HCT116 (cell line): ENCODE data around the gene SH3BP4.

Experiments used
- ATF3 ChIP-seq: IDR thresholded peaks from 2 replicates; pipeline ENCODE4 v1.6.1; 2012
- CTCF ChIP-seq, 3 experiments: fragments of 200-600 bp in 1 of 3; sonication (generic) in 1 of 3; IDR thresholded peaks in 2 of 3; conservative IDR thresholded peaks in 1 of 3; 2 replicates each; pipeline ENCODE4 v1.5.1; 2012 to 2017; ENCODE audit warnings: low read depth in 2 of 3, low read length in 2 of 3, antibody characterized with exemption in 1 of 3, borderline replicate concordance in 1 of 3, control low read depth in 1 of 3, mild to moderate bottlenecking in 1 of 3, mixed read lengths in 1 of 3, mixed run types in 1 of 3, moderate library complexity in 1 of 3; ENCODE audit not compliant: insufficient read depth in 1 of 3
- ELF1 ChIP-seq: IDR thresholded peaks from 2 replicates; pipeline ENCODE4 v1.6.1; 2012; ENCODE audit warnings: low read depth, borderline replicate concordance
- POLR2A ChIP-seq: IDR thresholded peaks from 2 replicates; pipeline ENCODE4 v1.7.0; 2011; ENCODE audit warnings: borderline replicate concordance; ENCODE audit not compliant: insufficient read depth, insufficient read length; ENCODE audit errors: extremely low read depth
- RAD21 ChIP-seq: IDR thresholded peaks from 2 replicates; pipeline ENCODE4 v1.6.1; 2012; ENCODE audit warnings: low read depth, mild to moderate bottlenecking
- REST ChIP-seq: IDR thresholded peaks from 2 replicates; pipeline ENCODE4 v1.6.1; 2012; ENCODE audit warnings: low read depth
- SP1 ChIP-seq: IDR thresholded peaks from 2 replicates; pipeline ENCODE4 v1.6.1; 2012; ENCODE audit warnings: low read depth
- YY1 ChIP-seq: IDR thresholded peaks from 2 replicates; pipeline ENCODE4 v1.6.1; 2011; ENCODE audit warnings: low read length, low read depth, moderate library complexity, mild to moderate bottlenecking; ENCODE audit not compliant: insufficient replicate concordance; ENCODE audit errors: extremely low read depth
- ZBTB33 ChIP-seq: IDR thresholded peaks from 2 replicates; pipeline ENCODE4 v1.6.1; 2011; ENCODE audit warnings: mild to moderate bottlenecking, low read length, moderate library complexity; ENCODE audit not compliant: insufficient replicate concordance; ENCODE audit errors: extremely low read depth
- ZNF274 ChIP-seq: fragments of 200-500 bp; sonication (Bioruptor generic); IDR thresholded peaks from 2 replicates; pipeline ENCODE4 v1.6.1; 2014; ENCODE audit warnings: mild to moderate bottlenecking, low read depth, low read length, inconsistent platforms

GRCh38 chr2:234950435-234950729, 1.4 kb upstream of the SH3BP4 start:
- TF ChIP-seq YY1 (no peak), CTCF (IDR thresholded peaks at IDR 0.05 in 2 of 3, conservative IDR thresholded peaks at IDR 0.05 in 1 of 3; ENCODE audit: borderline replicate concordance in 1 of 3, insufficient read depth in 1 of 3, low read depth in 2 of 3, low read length in 2 of 3) (no peak), POLR2A (no peak), SP1 (no peak), ELF1 (no peak), ZNF274 (no peak), ATF3 (no peak), REST (no peak), RAD21 (no peak), ZBTB33 (no peak)
